Measurements from ENCODE around the gene IFT25.
"Not testable (repeated sequence)": the region's sequence is repeated elsewhere in the genome, so short reads cannot be mapped to it uniquely, and the experiment has no call there.

The IFT25 gene

GRCh38 chr1:53883600-53883999 lies 61.9 kb downstream of the IFT25 start:
- ATAC-seq, DNase-seq: not testable (repeated sequence)

- ATAC-seq, DNase-seq: not testable (repeated sequence)
Observed at GRCh38 chr1:53881853-53882252, 63.6 kb downstream of the IFT25 start.

GRCh38 chr1:53878492-53879105 lies 66.9 kb downstream of the IFT25 start:
- DNase-seq (no peak), ATAC-seq (no peak)

GRCh38 chr1:53875150-53875549 lies 70.3 kb downstream of the IFT25 start:
- ATAC-seq, DNase-seq: not testable (repeated sequence)

- ATAC-seq (no peak), DNase-seq (no peak)
Observed at GRCh38 chr1:53871773-53872484, 73.6 kb downstream of the IFT25 start.
